ENCODE results near the gene GSS. TPM values are rescaled to one million over a fixed set of nuclear protein-coding genes. Genes with fewer than 3 reads are reported as not detected.
A peak's percentile ranks its signal among the peaks of the same experiment; 100 is the strongest.
"Not testable (repeated sequence)": the region's sequence is repeated elsewhere in the genome, so short reads cannot be mapped to it uniquely, and the experiment has no call there.

GSS gene
- total RNA-seq, 1 experiment from 2014 or later = 67.0 TPM

DNA sequence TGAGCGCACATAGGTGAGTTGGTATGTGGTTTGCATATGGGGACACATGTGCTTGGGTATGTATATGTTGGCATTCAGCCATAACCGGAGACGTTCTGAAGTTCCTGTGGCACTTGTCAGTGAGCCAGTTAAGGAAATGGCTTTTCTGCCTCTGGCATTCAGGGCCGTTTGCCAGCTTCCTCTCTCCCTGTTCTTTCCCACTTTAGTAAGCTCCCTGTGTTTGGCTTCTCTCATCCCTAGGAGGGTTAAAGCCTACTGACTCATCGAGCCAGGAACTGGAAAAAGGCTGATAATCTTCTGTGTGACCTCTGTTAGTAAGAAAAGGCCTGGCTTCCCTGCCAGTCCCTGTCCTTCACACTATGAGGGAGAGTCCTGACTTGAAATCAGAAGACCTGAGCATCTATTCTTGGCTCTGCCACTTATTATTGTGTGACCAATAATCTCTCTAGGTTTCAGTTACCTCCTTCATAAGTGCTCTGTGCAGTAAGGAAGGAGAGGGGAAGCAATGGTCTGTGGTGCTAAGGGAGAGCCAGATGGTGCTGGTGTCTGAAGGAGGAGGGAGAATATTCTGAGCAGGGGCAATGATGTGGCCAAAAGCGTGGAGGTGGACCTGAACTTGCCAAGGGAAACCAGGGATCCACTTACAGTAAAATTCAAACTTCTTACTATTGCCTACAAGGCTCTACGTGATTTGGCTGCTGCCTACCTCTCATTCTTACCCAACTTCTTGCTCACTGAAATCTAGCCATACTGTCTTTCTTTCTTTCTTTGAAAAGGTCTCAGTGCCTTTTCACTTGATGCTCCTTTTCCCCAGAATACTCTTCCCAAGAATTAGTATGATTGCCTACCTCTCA is 47.8 kb downstream of the GSS start:
- DNase-seq (ENCODE audit: low spot score) = peak; percentile 93

DNA sequence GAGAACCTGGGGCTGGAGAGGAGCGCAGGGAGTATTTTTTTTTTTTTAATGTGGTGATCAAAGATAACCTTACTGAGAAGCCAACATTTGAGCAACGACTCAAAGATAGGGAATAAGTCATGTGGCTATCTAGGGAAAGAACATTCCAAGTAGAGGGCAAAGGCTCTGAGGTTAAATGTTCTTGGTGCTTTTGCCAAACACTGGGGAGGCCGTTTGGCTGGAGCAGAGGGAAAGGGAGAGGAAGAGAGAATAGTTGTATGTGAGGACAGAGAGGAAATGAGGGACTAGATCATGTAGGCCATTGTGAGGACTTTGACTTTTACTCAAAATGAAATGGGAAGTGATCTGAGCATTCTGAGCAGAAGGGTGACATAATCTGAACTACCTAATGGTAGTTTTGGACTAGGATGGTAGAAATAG is 51.4 kb downstream of the GSS start:
- DNase-seq (ENCODE audit: low spot score) = no peak

DNA sequence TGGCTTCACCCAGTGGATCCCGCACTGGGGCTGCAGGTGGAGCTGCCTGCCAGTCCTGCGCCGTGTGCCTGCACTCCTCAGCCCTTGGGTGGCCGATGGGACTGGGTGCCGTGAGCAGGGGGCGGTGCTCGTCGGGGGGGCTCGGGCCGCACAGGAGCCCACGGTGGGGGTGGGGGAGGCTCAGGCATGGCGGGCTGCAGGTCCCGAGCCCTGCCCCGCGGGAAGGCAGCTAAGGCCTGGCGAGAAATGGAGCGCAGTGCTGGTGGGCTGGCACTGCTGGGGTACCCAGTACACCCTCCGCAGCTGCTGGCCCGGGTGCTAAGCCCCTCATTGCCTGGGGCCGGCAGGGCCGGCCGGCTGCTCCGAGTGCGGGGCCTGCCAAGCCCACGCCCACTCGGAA is 56.9 kb downstream of the GSS start:
- not testable (repeated sequence) for DNase-seq (ENCODE audit: low spot score)

DNA sequence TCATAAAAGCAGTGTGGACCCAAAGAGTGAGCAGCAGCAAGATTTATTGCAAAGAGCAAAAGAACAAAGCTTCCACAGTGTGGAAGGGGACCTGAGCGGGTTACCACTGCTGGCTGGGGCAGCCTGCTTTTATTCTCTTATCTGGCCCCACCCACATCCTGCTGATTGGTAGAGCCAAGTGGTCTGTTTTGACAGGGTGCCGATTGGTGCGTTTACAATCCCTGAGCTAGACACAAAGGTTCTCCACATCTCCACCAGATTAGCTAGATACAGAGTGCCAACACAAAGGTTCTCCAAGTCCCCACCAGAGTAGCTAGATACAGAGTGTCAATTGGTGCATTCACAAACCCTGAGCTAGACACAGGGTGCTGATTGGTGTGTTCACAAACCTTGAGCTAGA is 57.5 kb downstream of the GSS start:
- DNase-seq (ENCODE audit: low spot score) = not testable (repeated sequence)

DNA sequence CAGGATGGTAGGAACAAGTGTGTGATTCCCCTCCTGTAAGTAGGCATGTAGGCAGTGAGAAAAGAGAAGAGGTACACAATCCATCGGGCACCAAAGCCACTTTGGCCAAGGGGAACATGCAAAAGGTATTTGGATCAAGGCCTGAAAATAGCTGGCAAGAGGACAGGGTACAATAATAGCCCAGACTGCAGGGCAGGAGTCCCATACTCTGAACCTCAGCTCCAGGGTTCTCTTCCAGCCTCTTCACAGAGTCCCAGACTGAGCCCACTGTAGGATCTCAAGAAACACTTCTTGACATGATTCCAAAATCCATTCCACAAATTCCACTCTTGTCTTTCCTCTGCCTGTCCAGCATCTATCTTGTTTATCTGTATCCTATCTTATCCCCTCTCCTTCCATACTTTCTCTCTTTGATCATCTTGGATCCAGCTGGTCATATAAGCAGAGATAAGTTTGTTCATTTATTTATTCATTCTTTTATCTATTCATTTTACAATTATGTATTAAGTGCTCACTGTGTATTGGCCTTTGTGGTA is 59.5 kb downstream of the GSS start:
- no peak for DNase-seq (ENCODE audit: low spot score)

DNA sequence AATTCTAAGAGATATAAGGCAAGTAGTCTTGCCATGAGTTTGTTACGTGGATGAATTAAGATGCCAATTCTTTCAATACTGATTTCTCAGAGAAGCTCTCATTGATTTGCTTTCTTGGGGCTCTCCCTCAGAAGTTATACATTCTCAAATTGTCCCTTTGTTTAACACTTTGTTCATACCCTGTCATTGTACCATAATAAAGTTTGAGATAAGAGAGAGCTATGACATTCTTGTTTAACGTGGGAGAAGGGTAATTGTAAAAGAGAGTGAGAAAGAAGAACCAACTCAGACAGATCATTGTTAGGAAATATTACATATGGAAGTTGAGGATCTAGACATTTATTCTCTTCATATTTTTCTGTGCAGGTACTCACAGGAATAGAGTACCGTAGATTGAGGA is 60.1 kb downstream of the GSS start:
- DNase-seq (ENCODE audit: low spot score) = no peak

DNA sequence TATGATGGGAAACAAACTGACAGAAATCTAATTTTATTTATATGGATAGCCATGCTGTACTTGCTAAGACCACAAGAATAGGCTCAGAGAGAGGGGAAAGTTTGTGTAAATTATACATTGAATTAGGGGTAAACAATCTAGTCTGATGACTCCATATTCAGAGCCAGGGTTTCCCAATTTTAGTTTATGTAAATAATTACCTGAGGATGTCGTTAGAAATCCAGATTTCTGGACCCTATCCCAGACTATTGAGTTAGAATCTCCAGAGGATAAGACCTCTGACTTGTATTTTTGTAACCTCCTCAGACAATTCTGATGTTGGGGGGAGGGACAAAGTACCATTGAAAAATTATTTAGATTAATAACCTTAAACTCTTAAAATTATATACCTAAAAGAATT is 60.9 kb downstream of the GSS start:
- DNase-seq (ENCODE audit: low spot score) = no peak

DNA sequence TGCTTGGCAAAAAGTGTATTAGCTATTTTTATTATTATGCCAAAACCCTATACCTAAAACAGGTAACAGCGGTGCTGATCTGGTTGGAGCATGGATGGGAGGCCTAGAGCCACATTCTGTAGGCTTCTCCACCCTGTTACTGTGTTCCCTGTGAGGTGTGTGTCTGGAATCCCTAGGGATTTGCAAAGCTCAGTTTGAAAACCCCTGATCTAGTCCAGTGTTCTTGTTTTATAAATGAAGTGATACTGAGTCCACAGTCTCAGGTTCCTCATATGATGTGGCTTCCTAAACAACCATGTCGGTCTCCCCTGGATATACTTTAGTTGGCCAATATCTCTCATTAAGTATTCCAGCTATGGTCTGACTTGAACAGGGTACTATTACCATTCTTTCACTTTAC is 62.9 kb downstream of the GSS start:
- no peak for DNase-seq (ENCODE audit: low spot score)

DNA sequence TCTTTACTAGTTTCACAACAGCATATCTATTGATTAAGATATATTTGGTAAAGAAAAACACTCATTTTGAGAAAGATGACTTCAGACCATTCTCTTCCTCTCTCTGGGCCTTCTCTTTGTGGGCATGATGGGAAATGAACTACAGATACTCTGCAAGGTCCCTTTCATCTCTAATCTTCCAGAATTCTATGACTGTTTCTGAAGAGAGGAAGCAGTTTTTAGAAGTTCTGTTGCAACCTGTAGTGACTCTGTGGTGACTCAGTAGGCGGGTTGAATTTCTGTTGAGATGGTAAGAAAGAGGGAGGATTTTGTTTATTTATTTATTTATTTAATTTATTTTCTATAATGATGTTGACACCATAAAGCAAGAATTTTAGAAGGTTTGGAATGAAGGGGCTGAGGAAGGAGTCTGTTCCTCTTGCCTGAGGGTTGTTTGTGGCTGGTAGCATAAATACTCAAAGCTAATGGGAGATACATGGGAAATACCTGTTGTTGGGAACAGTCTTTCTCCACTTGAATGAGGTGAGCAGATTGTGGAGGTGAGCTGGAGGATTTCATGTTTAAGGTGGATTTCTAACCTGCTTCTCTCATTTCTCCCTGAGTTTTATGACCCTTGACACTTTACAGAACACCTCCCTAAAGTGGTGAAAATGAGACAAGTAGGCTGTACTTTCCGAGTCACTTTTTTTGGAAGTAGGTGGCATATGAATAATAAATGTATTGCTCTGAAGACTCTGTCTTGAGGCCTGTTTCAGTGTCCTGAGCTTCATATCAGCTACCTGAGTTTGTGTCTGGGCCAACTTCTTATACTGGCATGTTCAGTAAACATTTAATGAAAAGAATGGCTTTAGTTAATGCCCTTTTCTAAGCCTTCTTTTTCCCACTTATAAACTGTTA is 64.2 kb downstream of the GSS start:
- DNase-seq (ENCODE audit: low spot score) = no peak

DNA sequence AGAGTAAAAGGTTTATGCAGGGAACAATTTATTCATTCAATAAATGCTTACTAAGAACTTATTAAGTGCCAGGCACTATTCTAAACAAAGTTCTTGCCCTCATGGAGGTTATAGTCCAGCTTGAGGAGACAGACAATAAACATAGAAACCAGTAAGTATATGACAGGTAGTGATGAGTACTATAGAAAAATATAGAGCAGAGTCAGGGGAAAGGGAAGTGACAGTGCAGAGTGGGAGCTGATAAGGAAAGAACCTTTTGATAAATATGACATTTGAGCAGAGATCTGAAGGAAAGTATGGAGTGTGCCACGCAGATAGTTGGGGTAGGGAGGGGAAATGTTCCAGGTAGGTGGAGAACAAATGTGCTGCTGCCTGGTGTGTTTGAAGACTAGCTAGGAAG is 67.1 kb downstream of the GSS start:
- DNase-seq (ENCODE audit: low spot score) = no peak

DNA sequence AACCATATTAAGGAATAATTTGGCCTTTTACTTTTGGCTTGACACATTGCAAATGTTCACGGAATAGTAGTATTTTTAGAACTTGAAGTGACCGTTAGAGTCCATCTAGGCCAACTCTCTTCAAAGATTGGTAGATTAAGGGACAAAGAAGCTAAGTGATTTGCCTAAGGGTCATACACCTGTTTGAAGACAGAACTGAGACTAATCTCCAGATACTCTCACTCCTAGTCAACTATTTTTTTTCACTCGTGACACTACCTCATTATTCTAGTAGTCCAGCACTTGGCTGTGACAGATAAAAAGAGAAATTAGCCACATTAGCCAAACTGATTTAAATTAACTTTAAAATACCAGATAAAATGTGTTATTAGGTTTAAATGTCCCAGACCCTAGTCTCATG is 68.6 kb downstream of the GSS start:
- no peak for DNase-seq (ENCODE audit: low spot score)

DNA sequence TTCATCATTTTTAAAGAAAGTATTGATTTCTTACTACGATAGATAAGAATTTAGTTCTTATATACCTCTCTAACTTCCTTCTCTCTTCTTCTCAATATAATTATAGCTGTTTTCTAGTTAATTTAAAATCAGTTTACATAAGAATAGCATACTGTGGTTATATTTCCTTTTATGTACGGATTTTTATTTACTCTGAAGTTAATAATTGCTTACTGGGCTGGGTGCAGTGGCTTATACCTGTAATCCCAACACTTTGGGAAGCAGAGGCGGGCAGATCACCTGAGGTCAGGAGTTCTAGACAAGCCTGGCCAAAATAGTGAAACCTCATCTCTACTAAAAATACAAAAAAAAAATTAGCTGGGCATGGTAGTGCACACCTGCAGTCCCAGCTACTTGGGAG is 69.5 kb downstream of the GSS start:
- DNase-seq (ENCODE audit: low spot score) = no peak

DNA sequence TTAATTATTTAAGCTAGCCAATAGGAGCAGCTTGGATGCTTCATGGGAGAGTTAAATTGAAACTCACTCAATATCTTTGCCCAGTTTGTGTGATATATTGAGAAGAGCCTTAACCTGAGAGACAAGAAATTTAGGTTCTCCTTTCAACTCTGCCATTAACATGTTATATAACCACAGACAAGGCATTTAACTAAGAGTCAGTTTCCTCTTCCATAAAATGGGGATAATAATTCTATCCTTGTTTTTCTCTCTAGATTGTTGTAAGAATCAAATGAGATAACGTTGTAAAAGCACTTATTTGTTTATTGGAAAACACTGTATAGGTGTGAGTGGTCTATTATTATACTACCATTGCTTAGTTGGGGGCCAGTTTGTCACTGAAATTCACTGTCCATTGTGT is 71.3 kb downstream of the GSS start:
- DNase-seq (ENCODE audit: low spot score) = no peak

DNA sequence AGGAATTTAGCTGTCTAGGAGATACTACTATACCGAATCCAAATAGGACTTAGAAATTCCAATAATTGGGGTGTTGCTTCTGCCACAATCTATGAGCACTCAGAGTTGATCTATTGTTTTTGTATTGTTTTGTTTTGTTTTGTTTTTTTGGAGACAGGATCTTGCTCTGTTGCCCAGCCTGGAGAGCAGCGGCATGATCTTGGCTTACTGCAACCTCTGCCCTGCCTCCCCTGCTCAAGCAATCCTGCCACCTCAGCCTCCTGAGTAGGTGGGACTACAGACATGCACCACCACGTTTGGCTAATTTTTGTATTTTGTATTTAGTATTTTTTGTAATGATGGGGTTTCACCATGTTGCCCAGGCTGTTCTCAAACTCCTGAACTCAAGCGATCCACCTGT is 71.8 kb downstream of the GSS start:
- no peak for DNase-seq (ENCODE audit: low spot score)

DNA sequence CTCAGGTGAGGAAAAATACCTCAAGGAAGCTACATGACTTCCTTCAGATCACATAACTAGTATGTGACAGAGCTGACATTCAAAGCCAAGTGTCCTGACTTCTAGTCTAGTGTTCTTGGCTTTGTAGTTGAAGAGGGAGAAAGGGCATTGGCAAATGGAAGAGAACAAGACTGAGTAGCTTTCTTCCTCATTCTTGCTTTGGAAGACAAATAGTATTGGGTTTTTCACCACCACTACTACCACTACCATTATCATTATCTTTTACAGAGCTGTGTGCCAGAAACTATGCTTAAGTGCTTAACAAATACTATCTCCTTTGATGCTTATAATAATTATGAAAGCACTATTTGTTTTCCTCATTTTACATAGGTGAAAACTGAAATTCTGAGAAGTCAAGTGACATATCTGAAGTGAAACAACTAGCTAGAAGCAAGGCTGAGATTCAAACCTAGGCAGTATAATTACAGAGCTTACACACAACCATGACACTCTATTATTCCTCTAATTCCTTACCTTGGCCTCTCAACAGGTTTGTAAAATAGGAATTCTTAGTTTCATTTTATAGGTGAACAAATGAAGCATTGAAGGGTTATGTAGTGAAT is 72.4 kb downstream of the GSS start:
- DNase-seq (ENCODE audit: low spot score) = no peak

DNA sequence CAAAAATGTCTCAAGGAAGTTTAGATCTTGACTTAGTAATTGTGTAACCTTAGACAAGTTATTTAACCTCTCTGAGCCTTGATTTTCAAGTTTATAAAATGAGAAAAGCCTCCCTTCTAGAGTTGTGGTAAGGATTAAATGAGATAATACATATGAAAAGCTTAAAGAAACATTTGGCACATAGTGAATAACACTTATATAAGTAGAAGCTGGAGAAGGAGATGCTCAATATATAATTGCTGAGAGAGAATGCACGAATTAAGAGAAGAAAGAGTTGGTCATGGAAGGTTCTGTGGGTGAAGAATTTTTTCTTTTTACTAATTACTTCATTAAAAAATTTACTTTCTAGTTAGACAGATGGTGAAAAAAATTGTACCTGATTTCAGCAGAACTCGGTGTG is 73.9 kb downstream of the GSS start:
- DNase-seq (ENCODE audit: low spot score) = no peak

DNA sequence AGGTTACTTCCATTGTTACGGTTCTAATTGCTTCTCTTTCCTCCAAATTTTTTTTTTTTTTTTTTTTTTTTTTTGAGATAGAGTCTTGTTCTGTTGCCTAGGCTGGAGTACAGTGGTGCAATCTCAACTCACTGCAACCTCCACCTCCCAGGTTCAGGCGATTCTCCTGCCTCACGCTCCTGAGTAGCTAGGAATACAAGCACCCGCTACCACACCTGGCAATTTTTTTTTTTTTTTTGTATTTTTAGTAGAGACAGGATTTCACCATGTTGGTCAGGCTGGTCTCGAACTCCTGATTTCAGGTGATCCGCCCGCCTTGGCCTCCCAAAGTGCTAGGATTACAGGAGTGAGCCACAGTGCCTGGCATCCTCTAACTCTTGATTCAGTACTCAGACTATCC is 74.6 kb downstream of the GSS start:
- DNase-seq (ENCODE audit: low spot score) = not testable (repeated sequence)

DNA sequence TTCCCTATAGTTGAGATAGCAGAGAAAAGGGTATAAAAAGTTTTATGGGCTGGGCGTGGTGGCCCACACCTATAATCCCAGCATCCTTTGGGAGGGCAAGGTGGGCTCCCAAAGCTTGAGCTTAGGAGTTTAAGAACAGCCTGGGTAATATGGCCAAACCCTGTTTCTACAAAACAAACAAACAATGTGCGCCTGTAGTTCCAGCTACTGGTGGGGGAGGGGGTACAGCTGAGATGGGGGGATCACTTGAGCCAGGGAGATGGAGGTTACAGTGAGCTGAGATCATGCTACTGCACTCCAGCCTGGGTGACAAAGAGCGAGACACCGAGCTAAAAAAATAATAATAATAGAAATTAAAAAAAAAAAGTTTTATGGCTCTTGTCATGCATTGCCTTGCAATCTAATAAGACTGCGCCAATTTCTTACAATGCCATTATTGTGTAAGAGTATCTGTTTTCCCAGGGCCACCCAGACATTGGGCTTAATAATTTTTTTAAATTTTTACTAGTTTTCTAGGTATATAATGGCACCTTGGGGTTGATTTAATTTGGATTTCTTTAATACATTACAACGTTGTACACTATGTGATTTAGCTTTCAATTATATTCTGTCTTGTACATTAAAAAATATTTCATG is 75.3 kb downstream of the GSS start:
- no peak for DNase-seq (ENCODE audit: low spot score)
